ENCODE results near the gene TCF4.

TCF4 gene

DNA sequence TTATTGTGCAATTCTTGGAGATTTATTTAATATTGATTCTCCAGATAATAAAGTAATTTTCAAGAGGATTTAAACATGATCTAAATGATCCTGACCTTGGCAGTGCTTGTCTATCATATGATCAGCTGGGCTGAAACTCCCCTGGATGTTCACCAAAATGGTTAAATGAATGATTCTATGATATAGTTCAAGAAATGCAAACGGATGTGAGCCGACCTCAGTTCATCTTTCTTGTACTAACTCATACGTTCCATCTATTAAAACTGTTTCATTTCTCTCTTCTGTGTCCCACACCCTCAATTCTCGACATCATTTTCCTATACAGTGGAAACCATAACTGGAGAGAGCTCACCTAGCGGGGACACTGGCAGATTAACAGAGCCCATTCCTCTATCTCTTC, 347.0 kb downstream of the TCF4 start:
- POLR2A ChIA-PET, result no interaction called here
- H3K9me3 ChIP-seq (ENCODE audit: control insufficient read depth, insufficient read depth, low read depth, low read length), result no peaks in the 10 kb centered on the region
- CTCF ChIA-PET, result interaction anchor here (0.9 kb wide), 1 partner anchor 173 kb away, joined by 3 read pairs; no protein-coding TSS in a partner anchor
- peaks cover 27% of the 10 kb centered on the region for H3K4me1 ChIP-seq (ENCODE audit: control insufficient read depth, insufficient read depth, low read length)
- no peak for TF ChIP-seq ZNF146 (tag by site-specific recombination; IDR thresholded peaks at IDR 0.05)
- TF ChIP-seq ZBTB7A (tag by site-specific recombination; IDR thresholded peaks at IDR 0.05; ENCODE audit: low read depth), result no peak
- TF ChIP-seq ZBTB48 (tag by site-specific recombination; IDR thresholded peaks at IDR 0.05), result no peak
- no peak for TF ChIP-seq TCF7L2 (IDR thresholded peaks at IDR 0.05; ENCODE audit: borderline replicate concordance, low read depth, low read length)
- TF ChIP-seq, protein P1, sequence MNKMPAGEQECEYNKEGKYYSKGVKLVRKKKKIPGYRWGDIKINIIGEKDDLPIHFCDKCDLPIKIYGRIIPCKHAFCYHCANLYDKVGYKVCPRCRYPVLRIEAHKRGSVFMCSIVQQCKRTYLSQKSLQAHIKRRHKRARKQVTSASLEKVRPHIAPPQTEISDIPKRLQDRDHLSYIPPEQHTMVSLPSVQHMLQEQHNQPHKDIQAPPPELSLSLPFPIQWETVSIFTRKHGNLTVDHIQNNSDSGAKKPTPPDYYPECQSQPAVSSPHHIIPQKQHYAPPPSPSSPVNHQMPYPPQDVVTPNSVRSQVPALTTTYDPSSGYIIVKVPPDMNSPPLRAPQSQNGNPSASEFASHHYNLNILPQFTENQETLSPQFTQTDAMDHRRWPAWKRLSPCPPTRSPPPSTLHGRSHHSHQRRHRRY (tag by site-specific recombination; IDR thresholded peaks at IDR 0.05), result no peak
- TF ChIP-seq, protein P2, sequence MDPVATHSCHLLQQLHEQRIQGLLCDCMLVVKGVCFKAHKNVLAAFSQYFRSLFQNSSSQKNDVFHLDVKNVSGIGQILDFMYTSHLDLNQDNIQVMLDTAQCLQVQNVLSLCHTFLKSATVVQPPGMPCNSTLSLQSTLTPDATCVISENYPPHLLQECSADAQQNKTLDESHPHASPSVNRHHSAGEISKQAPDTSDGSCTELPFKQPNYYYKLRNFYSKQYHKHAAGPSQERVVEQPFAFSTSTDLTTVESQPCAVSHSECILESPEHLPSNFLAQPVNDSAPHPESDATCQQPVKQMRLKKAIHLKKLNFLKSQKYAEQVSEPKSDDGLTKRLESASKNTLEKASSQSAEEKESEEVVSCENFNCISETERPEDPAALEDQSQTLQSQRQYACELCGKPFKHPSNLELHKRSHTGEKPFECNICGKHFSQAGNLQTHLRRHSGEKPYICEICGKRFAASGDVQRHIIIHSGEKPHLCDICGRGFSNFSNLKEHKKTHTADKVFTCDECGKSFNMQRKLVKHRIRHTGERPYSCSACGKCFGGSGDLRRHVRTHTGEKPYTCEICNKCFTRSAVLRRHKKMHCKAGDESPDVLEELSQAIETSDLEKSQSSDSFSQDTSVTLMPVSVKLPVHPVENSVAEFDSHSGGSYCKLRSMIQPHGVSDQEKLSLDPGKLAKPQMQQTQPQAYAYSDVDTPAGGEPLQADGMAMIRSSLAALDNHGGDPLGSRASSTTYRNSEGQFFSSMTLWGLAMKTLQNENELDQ (tag by site-specific recombination; IDR thresholded peaks at IDR 0.05; ENCODE audit: low read depth), result no peak
- TF ChIP-seq ZNF335 (tag by site-specific recombination; conservative IDR thresholded peaks at IDR 0.05), result no peak
- H3K36me3 ChIP-seq (ENCODE audit: control insufficient read depth in 2 of 2, insufficient read depth in 1 of 2, low read length in 2 of 2), result no peaks in the 10 kb centered on the region
- no peak overlapping the region for H3K4me3 ChIP-seq (ENCODE audit: low read depth, low read length)
- H3K27ac ChIP-seq (ENCODE audit: extremely low read depth, low read depth, low read length), result no peak overlapping the region

DNA sequence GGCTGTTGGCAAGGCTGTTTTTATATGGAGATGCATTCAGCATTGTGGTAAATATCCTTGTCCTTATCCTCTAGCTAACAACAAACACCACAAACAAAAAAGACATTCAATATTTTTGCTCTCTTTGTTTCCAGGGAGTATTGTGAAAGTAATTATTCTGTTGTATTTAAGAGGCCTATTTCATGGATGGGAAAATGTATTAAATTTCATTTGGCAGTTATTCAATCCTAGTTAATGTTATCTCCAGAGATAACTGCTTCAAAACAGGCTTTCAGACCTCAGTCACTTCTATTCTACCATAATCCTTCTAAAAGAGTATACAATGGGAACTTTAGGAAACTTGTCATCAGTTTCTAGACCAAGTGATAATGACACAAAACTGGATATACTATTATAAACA, 348.3 kb downstream of the TCF4 start:
- Histone ChIP-seq H3K4me3 (ENCODE audit: low read depth, low read length) (no peak overlapping the region), H3K27ac (ENCODE audit: extremely low read depth, low read depth, low read length) (no peak overlapping the region), H3K36me3 (ENCODE audit: control insufficient read depth in 2 of 2, insufficient read depth in 1 of 2, low read length in 2 of 2) (no peaks in the 10 kb centered on the region), H3K9me3 (ENCODE audit: control insufficient read depth, insufficient read depth, low read depth, low read length) (no peaks in the 10 kb centered on the region), H3K4me1 (ENCODE audit: control insufficient read depth, insufficient read depth, low read length) (peaks cover 21% of the 10 kb centered on the region)
- CTCF ChIA-PET, result interaction anchor here (0.6 to 1.9 kb wide), 3 partner anchors 540 to 1336 kb away, joined by 4 read pairs; no protein-coding TSS in a partner anchor
- peak; percentile 87 for TF ChIP-seq FEZF1 (tag by site-specific recombination; IDR thresholded peaks at IDR 0.05)
- TF ChIP-seq, protein P3, sequence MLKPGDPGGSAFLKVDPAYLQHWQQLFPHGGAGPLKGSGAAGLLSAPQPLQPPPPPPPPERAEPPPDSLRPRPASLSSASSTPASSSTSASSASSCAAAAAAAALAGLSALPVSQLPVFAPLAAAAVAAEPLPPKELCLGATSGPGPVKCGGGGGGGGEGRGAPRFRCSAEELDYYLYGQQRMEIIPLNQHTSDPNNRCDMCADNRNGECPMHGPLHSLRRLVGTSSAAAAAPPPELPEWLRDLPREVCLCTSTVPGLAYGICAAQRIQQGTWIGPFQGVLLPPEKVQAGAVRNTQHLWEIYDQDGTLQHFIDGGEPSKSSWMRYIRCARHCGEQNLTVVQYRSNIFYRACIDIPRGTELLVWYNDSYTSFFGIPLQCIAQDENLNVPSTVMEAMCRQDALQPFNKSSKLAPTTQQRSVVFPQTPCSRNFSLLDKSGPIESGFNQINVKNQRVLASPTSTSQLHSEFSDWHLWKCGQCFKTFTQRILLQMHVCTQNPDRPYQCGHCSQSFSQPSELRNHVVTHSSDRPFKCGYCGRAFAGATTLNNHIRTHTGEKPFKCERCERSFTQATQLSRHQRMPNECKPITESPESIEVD (tag by site-specific recombination; IDR thresholded peaks at IDR 0.05), result peak; percentile 74
- TF ChIP-seq ZEB2 (tag by site-specific recombination; IDR thresholded peaks at IDR 0.05), result 0 out of 2 replicates have a peak, but pooled peaks have one; percentile 21
- TF ChIP-seq ZBTB48 (tag by site-specific recombination; IDR thresholded peaks at IDR 0.05), result no peak
- TF ChIP-seq ZXDB (tag by site-specific recombination; IDR thresholded peaks at IDR 0.05), result peak; percentile 41; the same call in 1 of the 2 replicates
- POLR2A ChIA-PET, result no interaction called here

DNA sequence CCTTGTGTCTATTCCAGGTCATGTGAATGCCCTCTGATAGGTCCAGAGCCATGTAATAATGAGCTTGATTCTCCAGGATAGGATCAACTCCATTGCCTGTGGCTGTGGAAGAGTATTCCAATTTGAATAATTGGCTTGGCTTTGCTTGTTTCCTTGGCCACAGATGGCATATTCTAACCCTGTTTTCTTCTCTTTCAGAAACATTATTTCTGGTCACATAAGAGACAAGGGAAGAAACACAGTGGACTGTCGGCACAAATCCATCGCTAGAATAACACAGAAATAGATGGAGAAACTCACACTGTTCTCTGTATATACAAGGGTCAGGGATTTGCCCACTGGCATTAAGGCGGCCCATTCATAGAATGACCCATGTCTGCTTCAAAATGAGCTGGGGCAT, 350.3 kb downstream of the TCF4 start:
- no peak overlapping the region for H3K27ac ChIP-seq (ENCODE audit: extremely low read depth, low read depth, low read length)
- ChIA-PET POLR2A (no interaction called here), CTCF (interaction anchor here (0.9 to 2.0 kb wide), 4 partner anchors 81 to 1338 kb away, joined by 3 to 7 read pairs (median 5); no protein-coding TSS in a partner anchor)
- H3K4me1 ChIP-seq (ENCODE audit: control insufficient read depth, insufficient read depth, low read length), result peaks cover 11% of the 10 kb centered on the region
- peaks cover 10 to 12% of the 10 kb centered on the region in 2 experiments; a peak in 2 of 3 replicates for H3K36me3 ChIP-seq (ENCODE audit: control insufficient read depth in 2 of 2, insufficient read depth in 1 of 2, low read length in 2 of 2)
- no peaks in the 10 kb centered on the region for H3K9me3 ChIP-seq (ENCODE audit: control insufficient read depth, insufficient read depth, low read depth, low read length)
- H3K4me3 ChIP-seq (ENCODE audit: low read depth, low read length), result no peak overlapping the region
- TF ChIP-seq HOXC10 (CRISPR knock-in tag; IDR thresholded peaks at IDR 0.05) (no peak), ZSCAN23 (tag by site-specific recombination; IDR thresholded peaks at IDR 0.05) (no peak), ZFP37 (tag by site-specific recombination; IDR thresholded peaks at IDR 0.05) (no peak), ZNF658 (tag by site-specific recombination; IDR thresholded peaks at IDR 0.05) (no peak), ZNF221 (tag by site-specific recombination; IDR thresholded peaks at IDR 0.05; ENCODE audit: borderline replicate concordance) (no peak)
- TF ChIP-seq, protein P4, sequence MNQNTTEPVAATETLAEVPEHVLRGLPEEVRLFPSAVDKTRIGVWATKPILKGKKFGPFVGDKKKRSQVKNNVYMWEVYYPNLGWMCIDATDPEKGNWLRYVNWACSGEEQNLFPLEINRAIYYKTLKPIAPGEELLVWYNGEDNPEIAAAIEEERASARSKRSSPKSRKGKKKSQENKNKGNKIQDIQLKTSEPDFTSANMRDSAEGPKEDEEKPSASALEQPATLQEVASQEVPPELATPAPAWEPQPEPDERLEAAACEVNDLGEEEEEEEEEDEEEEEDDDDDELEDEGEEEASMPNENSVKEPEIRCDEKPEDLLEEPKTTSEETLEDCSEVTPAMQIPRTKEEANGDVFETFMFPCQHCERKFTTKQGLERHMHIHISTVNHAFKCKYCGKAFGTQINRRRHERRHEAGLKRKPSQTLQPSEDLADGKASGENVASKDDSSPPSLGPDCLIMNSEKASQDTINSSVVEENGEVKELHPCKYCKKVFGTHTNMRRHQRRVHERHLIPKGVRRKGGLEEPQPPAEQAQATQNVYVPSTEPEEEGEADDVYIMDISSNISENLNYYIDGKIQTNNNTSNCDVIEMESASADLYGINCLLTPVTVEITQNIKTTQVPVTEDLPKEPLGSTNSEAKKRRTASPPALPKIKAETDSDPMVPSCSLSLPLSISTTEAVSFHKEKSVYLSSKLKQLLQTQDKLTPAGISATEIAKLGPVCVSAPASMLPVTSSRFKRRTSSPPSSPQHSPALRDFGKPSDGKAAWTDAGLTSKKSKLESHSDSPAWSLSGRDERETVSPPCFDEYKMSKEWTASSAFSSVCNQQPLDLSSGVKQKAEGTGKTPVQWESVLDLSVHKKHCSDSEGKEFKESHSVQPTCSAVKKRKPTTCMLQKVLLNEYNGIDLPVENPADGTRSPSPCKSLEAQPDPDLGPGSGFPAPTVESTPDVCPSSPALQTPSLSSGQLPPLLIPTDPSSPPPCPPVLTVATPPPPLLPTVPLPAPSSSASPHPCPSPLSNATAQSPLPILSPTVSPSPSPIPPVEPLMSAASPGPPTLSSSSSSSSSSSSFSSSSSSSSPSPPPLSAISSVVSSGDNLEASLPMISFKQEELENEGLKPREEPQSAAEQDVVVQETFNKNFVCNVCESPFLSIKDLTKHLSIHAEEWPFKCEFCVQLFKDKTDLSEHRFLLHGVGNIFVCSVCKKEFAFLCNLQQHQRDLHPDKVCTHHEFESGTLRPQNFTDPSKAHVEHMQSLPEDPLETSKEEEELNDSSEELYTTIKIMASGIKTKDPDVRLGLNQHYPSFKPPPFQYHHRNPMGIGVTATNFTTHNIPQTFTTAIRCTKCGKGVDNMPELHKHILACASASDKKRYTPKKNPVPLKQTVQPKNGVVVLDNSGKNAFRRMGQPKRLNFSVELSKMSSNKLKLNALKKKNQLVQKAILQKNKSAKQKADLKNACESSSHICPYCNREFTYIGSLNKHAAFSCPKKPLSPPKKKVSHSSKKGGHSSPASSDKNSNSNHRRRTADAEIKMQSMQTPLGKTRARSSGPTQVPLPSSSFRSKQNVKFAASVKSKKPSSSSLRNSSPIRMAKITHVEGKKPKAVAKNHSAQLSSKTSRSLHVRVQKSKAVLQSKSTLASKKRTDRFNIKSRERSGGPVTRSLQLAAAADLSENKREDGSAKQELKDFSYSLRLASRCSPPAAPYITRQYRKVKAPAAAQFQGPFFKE (tag by site-specific recombination; IDR thresholded peaks at IDR 0.05; ENCODE audit: borderline replicate concordance), result no peak
- TF ChIP-seq, protein P5, sequence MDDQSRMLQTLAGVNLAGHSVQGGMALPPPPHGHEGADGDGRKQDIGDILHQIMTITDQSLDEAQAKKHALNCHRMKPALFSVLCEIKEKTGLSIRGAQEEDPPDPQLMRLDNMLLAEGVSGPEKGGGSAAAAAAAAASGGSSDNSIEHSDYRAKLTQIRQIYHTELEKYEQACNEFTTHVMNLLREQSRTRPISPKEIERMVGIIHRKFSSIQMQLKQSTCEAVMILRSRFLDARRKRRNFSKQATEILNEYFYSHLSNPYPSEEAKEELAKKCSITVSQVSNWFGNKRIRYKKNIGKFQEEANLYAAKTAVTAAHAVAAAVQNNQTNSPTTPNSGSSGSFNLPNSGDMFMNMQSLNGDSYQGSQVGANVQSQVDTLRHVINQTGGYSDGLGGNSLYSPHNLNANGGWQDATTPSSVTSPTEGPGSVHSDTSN (CRISPR knock-in tag; IDR thresholded peaks at IDR 0.05), result no peak
- TF ChIP-seq, protein P6, sequence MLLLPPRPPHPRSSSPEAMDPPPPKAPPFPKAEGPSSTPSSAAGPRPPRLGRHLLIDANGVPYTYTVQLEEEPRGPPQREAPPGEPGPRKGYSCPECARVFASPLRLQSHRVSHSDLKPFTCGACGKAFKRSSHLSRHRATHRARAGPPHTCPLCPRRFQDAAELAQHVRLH (tag by site-specific recombination; IDR thresholded peaks at IDR 0.05), result no peak
